ENCODE results near the gene CDH18.

The CDH18 gene

DNA sequence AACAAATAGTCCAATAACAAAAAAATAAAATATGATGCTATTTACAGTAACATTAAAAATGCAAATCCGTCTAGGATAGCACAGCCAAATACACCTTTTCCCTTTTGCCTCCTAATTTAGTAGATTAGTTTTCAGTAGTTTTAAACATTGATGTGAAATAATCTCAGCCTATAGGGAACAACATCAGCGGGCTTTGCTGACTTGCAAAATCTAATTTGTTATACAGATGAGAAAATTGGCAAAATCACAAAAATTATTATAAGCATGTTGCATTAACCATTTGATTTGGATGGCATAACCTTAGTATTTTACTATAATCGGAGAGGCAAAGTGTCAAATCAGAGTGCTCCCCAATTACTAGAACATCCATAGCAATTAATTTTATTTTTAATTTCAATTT lies 563.5 kb downstream of the CDH18 start:
- no peak for DNase-seq (ENCODE audit: low read depth)
